Mesenchymal stem cell (in vitro differentiated cells and primary cell): ENCODE measurements around the gene HEPN1.
A peak's percentile ranks its signal among the peaks of the same experiment; 100 is the strongest.

ENCODE experiments used
- DNase-seq: peaks from one replicate; pipeline ENCODE4 v3.0.0-alpha.2; 2013
- H2AFZ ChIP-seq: one replicate; pipeline ENCODE4 v1.6.1; 2013; ENCODE audit warnings: low read depth, mild to moderate bottlenecking, control low read depth, inconsistent platforms, low read length, moderate library complexity
- H2AK5ac ChIP-seq: 2 replicates; pipeline ENCODE4 v1.6.1; 2013; ENCODE audit warnings: low read length, moderate library complexity, mild to moderate bottlenecking, inconsistent platforms; ENCODE audit not compliant: severe bottlenecking
- H2BK120ac ChIP-seq: one replicate; pipeline ENCODE4 v1.6.1; 2013; ENCODE audit warnings: low read depth, mild to moderate bottlenecking, inconsistent platforms, low read length, moderate library complexity
- H2BK12ac ChIP-seq, 2 experiments: one replicate each; pipeline ENCODE4 v1.6.1; 2013; ENCODE audit warnings: inconsistent platforms in 2 of 2, low read length in 2 of 2, mild to moderate bottlenecking in 2 of 2, moderate library complexity in 2 of 2, control low read depth in 1 of 2
- H2BK15ac ChIP-seq: one replicate; pipeline ENCODE4 v1.6.1; 2013; ENCODE audit warnings: mild to moderate bottlenecking, low read depth, inconsistent platforms; ENCODE audit not compliant: poor library complexity, severe bottlenecking
- H2BK5ac ChIP-seq: 2 replicates; pipeline ENCODE4 v1.6.1; 2013; ENCODE audit warnings: low read depth, mild to moderate bottlenecking, low read length, control low read depth, inconsistent platforms; ENCODE audit not compliant: poor library complexity, severe bottlenecking
- H3K14ac ChIP-seq, 2 experiments: one replicate each; pipeline ENCODE4 v1.6.1; 2013; ENCODE audit warnings: inconsistent platforms in 2 of 2, low read length in 2 of 2, control low read depth in 1 of 2, mild to moderate bottlenecking in 1 of 2, moderate library complexity in 1 of 2
- H3K18ac ChIP-seq, 2 experiments: one replicate each; pipeline ENCODE4 v1.6.1; 2013; ENCODE audit warnings: inconsistent platforms in 2 of 2, low read length in 2 of 2, control low read depth in 1 of 2, low read depth in 1 of 2, mild to moderate bottlenecking in 1 of 2
- H3K23ac ChIP-seq, 2 experiments: one replicate each; pipeline ENCODE4 v1.6.1; 2013; ENCODE audit warnings: inconsistent platforms in 2 of 2, low read length in 2 of 2, mild to moderate bottlenecking in 2 of 2, moderate library complexity in 2 of 2, control low read depth in 1 of 2
- H3K27ac ChIP-seq: 2 replicates; pipeline ENCODE4 v1.5.1; 2013; ENCODE audit warnings: mild to moderate bottlenecking, moderate library complexity, low read length, control low read depth, inconsistent platforms; ENCODE audit not compliant: poor library complexity, severe bottlenecking
- H3K27me3 ChIP-seq, 2 experiments: 2 replicates each; pipeline versions ENCODE4 v1.6.1 to v1.7.0; 2013; ENCODE audit warnings: low read length in 2 of 2, mild to moderate bottlenecking in 2 of 2, moderate library complexity in 2 of 2, control low read depth in 1 of 2, inconsistent platforms in 1 of 2; ENCODE audit not compliant: control insufficient read depth in 1 of 2, insufficient read depth in 1 of 2
- H3K36me3 ChIP-seq, 2 experiments: 2 replicates each; pipeline versions ENCODE4 v1.6.1 to v1.7.0; 2013; ENCODE audit warnings: low read length in 2 of 2, control low read depth in 1 of 2, inconsistent platforms in 1 of 2, low read depth in 1 of 2, mild to moderate bottlenecking in 1 of 2; ENCODE audit not compliant: insufficient read depth in 2 of 2, control insufficient read depth in 1 of 2
- H3K4ac ChIP-seq, 2 experiments: one replicate each; pipeline ENCODE4 v1.6.1; 2013; ENCODE audit warnings: inconsistent platforms in 2 of 2, low read length in 2 of 2, mild to moderate bottlenecking in 2 of 2, moderate library complexity in 2 of 2, control low read depth in 1 of 2, low read depth in 1 of 2
- H3K4me1 ChIP-seq: 2 replicates; pipeline ENCODE4 v1.6.1; 2013; ENCODE audit warnings: low read depth, low read length, control low read depth; ENCODE audit not compliant: control insufficient read depth, insufficient read depth
- H3K4me2 ChIP-seq: 2 replicates; pipeline ENCODE4 v1.6.1; 2013; ENCODE audit warnings: low read length, mild to moderate bottlenecking, inconsistent platforms; ENCODE audit not compliant: poor library complexity, severe bottlenecking
- H3K4me3 ChIP-seq, 2 experiments: 2 replicates each; pipeline versions ENCODE4 v1.5.1 to v1.7.0; 2013; ENCODE audit warnings: low read length in 2 of 2, mild to moderate bottlenecking in 2 of 2, control low read depth in 1 of 2, low read depth in 1 of 2; ENCODE audit not compliant: insufficient read depth in 1 of 2
- H3K79me1 ChIP-seq: replicated peaks from 2 replicates; pipeline ENCODE4 v1.6.1; 2013; ENCODE audit warnings: mild to moderate bottlenecking, control low read depth, low read length, inconsistent platforms; ENCODE audit not compliant: poor library complexity, severe bottlenecking
- H3K9ac ChIP-seq: 2 replicates; pipeline ENCODE4 v1.7.0; 2013; ENCODE audit warnings: mild to moderate bottlenecking, low read length, moderate library complexity
- H3K9me3 ChIP-seq: 2 replicates; pipeline ENCODE4 v1.7.0; 2013; ENCODE audit warnings: mild to moderate bottlenecking, low read length; ENCODE audit not compliant: control insufficient read depth
- H4K8ac ChIP-seq: one replicate; pipeline ENCODE4 v1.6.1; 2013; ENCODE audit warnings: inconsistent platforms, mild to moderate bottlenecking, low read length, moderate library complexity
- H4K91ac ChIP-seq: one replicate; pipeline ENCODE4 v1.6.1; 2013; ENCODE audit warnings: mild to moderate bottlenecking, low read length, inconsistent platforms
- WGBS: methylation state at CpG from one replicate; pipeline ENCODE4 v1.1.7; 2013; ENCODE audit warnings: mixed read lengths; 5-methylcytosine and 5-hydroxymethylcytosine counted together

The HEPN1 gene

DNA sequence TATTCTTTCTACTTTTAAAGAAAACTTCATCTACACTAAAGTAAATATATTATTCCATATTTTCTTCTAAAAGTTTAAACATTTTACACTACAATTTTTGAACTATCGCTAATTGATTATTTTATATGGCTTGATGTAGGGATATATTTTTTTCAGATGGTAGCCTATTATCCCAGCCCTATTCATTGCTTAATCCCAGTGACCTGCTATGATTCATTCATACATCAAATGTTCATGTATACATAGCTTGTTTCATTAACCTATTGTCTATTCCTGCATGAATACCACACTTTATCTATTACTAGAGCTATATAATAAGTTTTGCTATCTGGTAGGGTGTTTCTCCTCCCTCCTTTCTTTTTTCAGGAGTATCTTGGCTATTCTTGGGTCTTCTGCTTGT is 16.4 kb upstream of the HEPN1 start:
- H4K8ac ChIP-seq, result no peak overlapping the region
- WGBS, result no CpG with 5 or more reads among the region's 1 CpG
- H3K79me1 ChIP-seq, result no peaks in the 10 kb centered on the region

DNA sequence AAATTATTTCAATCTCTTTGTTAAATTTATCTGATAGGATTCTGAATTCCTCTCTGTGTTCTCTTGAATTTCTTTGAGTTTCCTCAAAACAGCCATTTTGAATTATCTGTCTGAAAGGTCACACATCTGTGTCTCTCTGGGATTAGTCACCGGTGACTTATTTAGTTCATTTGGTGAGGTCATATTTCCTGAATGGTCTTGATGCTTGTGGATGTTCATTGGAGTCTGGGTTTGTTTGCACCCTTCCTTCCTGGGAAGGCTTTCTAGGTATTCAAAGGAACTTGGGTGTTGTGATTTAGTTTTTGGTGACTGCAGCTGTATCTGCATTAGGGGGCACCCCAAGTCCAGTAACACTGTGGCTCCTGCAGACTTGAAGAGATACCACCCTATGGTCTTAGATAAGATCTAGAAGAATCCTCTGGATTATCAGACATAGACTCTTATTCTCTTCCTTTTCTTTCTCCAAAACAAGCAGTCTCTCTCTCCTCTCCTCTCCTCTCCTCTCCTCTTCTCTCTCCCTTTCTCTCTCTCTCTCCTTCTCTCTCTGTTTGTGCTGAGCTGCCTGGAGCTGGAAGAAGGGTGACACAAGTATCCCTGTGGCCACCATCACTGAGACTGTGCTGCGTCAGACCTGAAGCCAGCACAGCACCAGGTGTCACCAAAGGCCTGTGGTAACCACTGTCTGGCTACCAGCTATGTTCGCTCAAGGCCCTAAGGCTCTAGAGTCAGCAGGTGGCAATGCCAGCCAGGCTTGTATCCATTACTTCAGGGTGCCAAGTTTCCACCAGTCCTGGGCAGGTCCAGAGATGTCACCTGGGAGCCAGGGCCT is 3.3 kb upstream of the HEPN1 start:
- Histone ChIP-seq H2BK5ac (no peak overlapping the region), H3K27me3 (no peaks in the 10 kb centered on the region), H3K14ac (no peak overlapping the region), H2AK5ac (no peak overlapping the region), H3K9me3 (peaks cover 7% of the 10 kb centered on the region), H3K36me3 (no peaks in the 10 kb centered on the region), H2BK15ac (no peak overlapping the region), H3K18ac (no peak overlapping the region), H3K27ac (no peak overlapping the region), H3K4me2 (no peak overlapping the region), H2BK120ac (no peak overlapping the region), H3K4ac (no peak overlapping the region), H3K4me3 (no peak overlapping the region), H4K91ac (no peak overlapping the region), H2AFZ (no peak overlapping the region), H3K9ac (no peak overlapping the region), H3K4me1 (peaks cover 4% of the 10 kb centered on the region), H4K8ac (no peak overlapping the region), H2BK12ac (no peak overlapping the region), H3K79me1 (no peaks in the 10 kb centered on the region), H3K23ac (no peak overlapping the region)
- peak; percentile 24 for DNase-seq
- WGBS, result 67% methylated on average over 3 of the region's 3 CpGs

More for the DNA sequence above, 16.4 kb upstream of the HEPN1 start:
- Histone ChIP-seq H3K9ac (no peak overlapping the region), H3K4me2 (no peak overlapping the region), H3K9me3 (no peaks in the 10 kb centered on the region), H3K18ac (no peak overlapping the region), H3K36me3 (no peaks in the 10 kb centered on the region), H2BK15ac (no peak overlapping the region), H2AFZ (no peak overlapping the region), H2AK5ac (no peak overlapping the region), H2BK12ac (no peak overlapping the region), H3K4me1 (peaks cover 16% of the 10 kb centered on the region), H2BK120ac (no peak overlapping the region), H3K4me3 (no peak overlapping the region), H3K23ac (no peak overlapping the region), H3K14ac (no peak overlapping the region), H3K27ac (no peak overlapping the region), H3K4ac (no peak overlapping the region), H3K27me3 (no peaks in the 10 kb centered on the region), H4K91ac (no peak overlapping the region), H2BK5ac (no peak overlapping the region)
- DNase-seq, result no peak

DNA sequence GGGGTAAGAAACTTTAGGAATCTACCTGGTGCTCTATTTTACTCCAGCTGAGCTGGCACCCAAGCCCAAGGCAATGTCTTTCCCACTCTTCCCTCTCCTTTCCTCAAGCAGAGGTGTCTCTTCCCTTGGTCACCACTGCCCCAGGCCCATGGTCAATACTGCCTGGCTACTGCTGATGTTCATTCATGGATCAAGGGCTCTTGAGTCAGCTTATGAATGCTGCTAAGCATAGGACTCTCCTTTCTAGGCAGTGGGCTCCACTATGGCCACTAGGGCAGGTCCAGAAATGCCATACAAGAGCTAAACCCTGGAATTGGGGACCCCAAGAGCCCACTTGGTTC is 2.7 kb upstream of the HEPN1 start:
- Histone ChIP-seq H3K4me1 (peaks cover 9% of the 10 kb centered on the region), H3K4me3 (no peak overlapping the region), H3K14ac (no peak overlapping the region), H3K79me1 (no peaks in the 10 kb centered on the region), H3K23ac (no peak overlapping the region), H3K9me3 (peaks cover 7% of the 10 kb centered on the region), H3K4ac (no peak overlapping the region), H3K4me2 (no peak overlapping the region), H2BK5ac (no peak overlapping the region), H3K9ac (no peak overlapping the region), H2BK15ac (no peak overlapping the region), H2BK12ac (no peak overlapping the region), H2AFZ (no peak overlapping the region), H3K36me3 (no peaks in the 10 kb centered on the region), H3K27ac (no peak overlapping the region), H2BK120ac (no peak overlapping the region), H2AK5ac (no peak overlapping the region), H3K18ac (no peak overlapping the region), H4K8ac (no peak overlapping the region), H3K27me3 (peaks cover 0 to 2% of the 10 kb centered on the region in 2 experiments), H4K91ac (no peak overlapping the region)
- DNase-seq, result no peak

- WGBS, result 89% methylated on average over 6 of the region's 6 CpGs
- Histone ChIP-seq H2BK5ac (no peak overlapping the region), H4K8ac (peak overlapping the region; percentile 29), H3K4me2 (no peak overlapping the region), H3K18ac (peak overlapping the region; percentile 5 to 27), H3K27me3 (peaks cover 0 to 5% of the 10 kb centered on the region in 2 experiments), H3K79me1 (no peaks in the 10 kb centered on the region), H2BK12ac (peak overlapping the region in 1 of 2 experiments; percentile 21), H2AK5ac (no peak overlapping the region), H3K4me3 (no peak overlapping the region), H3K27ac (no peak overlapping the region), H3K23ac (no peak overlapping the region), H3K9ac (no peak overlapping the region), H3K14ac (no peak overlapping the region), H2BK15ac (no peak overlapping the region), H3K4ac (no peak overlapping the region), H3K4me1 (peaks cover 13% of the 10 kb centered on the region), H4K91ac (no peak overlapping the region), H3K9me3 (peaks cover under 1% of the 10 kb centered on the region), H2BK120ac (peak overlapping the region; percentile 52), H2AFZ (no peak overlapping the region), H3K36me3 (no peaks in the 10 kb centered on the region)
- DNase-seq, result peak; percentile 64
Measured at GRCh38 chr11:124917115-124917637, 1.9 kb upstream of the HEPN1 start.
